ENCODE data around the gene SNX22.
"Not testable (repeated sequence)": the region's sequence is repeated elsewhere in the genome, so short reads cannot be mapped to it uniquely, and the experiment has no call there.

SNX22 gene

GRCh38 chr15:64151727-64152506, at the start of gene SNX22:
TSS of gene SNX22 (plus strand) at chr15:64151731. CDS start at chr15:64151776, 45 bp downstream.
- no peak for DNase-seq (ENCODE audit: low read depth in 1 of 2, low spot score in 1 of 2)

GRCh38 chr15:64102497-64102896, 49.0 kb upstream of the SNX22 start:
- DNase-seq (ENCODE audit: low read depth in 1 of 2, low spot score in 1 of 2): no peak

GRCh38 chr15:64105113-64105704, 46.3 kb upstream of the SNX22 start:
- DNase-seq (ENCODE audit: low read depth in 1 of 2, low spot score in 1 of 2): no peak

- DNase-seq (ENCODE audit: low read depth in 1 of 2, low spot score in 1 of 2): no peak
Measured at GRCh38 chr15:64107337-64107736, 44.2 kb upstream of the SNX22 start.

- not testable (repeated sequence) for DNase-seq (ENCODE audit: low read depth in 1 of 2, low spot score in 1 of 2)
Measured at GRCh38 chr15:64110108-64110701, 41.3 kb upstream of the SNX22 start.

- DNase-seq (ENCODE audit: low read depth in 1 of 2, low spot score in 1 of 2): no peak
Measured at GRCh38 chr15:64110950-64111678, 40.4 kb upstream of the SNX22 start.

GRCh38 chr15:64111679-64112050, 39.9 kb upstream of the SNX22 start:
- no peak for DNase-seq (ENCODE audit: low read depth in 1 of 2, low spot score in 1 of 2)

GRCh38 chr15:64112073-64112772, 39.3 kb upstream of the SNX22 start:
- no peak for DNase-seq (ENCODE audit: low read depth in 1 of 2, low spot score in 1 of 2)

GRCh38 chr15:64112904-64113303, 38.6 kb upstream of the SNX22 start:
- no peak for DNase-seq (ENCODE audit: low read depth in 1 of 2, low spot score in 1 of 2)

GRCh38 chr15:64117759-64118487, 33.6 kb upstream of the SNX22 start:
- no peak for DNase-seq (ENCODE audit: low read depth in 1 of 2, low spot score in 1 of 2)

- DNase-seq (ENCODE audit: low read depth in 1 of 2, low spot score in 1 of 2): not testable (repeated sequence)
Measured at GRCh38 chr15:64120322-64120721, 31.2 kb upstream of the SNX22 start.

- no peak for DNase-seq (ENCODE audit: low read depth in 1 of 2, low spot score in 1 of 2)
Measured at GRCh38 chr15:64121614-64122013, 29.9 kb upstream of the SNX22 start.

- no peak for DNase-seq (ENCODE audit: low read depth in 1 of 2, low spot score in 1 of 2)
Measured at GRCh38 chr15:64122444-64122843, 29.1 kb upstream of the SNX22 start.

GRCh38 chr15:64122936-64123351, 28.6 kb upstream of the SNX22 start:
- DNase-seq (ENCODE audit: low read depth in 1 of 2, low spot score in 1 of 2): no peak

- no peak for DNase-seq (ENCODE audit: low read depth in 1 of 2, low spot score in 1 of 2)
Measured at GRCh38 chr15:64125978-64126377, 25.6 kb upstream of the SNX22 start.

GRCh38 chr15:64127521-64128270, 23.8 kb upstream of the SNX22 start:
- DNase-seq (ENCODE audit: low read depth in 1 of 2, low spot score in 1 of 2): no peak

- no peak for DNase-seq (ENCODE audit: low read depth in 1 of 2, low spot score in 1 of 2)
Measured at GRCh38 chr15:64130159-64130558, 21.4 kb upstream of the SNX22 start.

- no peak for DNase-seq (ENCODE audit: low read depth in 1 of 2, low spot score in 1 of 2)
Measured at GRCh38 chr15:64131547-64131946, 20.0 kb upstream of the SNX22 start.

GRCh38 chr15:64132217-64132616, 19.3 kb upstream of the SNX22 start:
- DNase-seq (ENCODE audit: low read depth in 1 of 2, low spot score in 1 of 2): no peak
